Trophoblast cell (in vitro differentiated cells and primary cell): ENCODE data around the gene MSTO1.

Source experiments
- DNase-seq, 2 donors: peaks; one replicate each; pipeline ENCODE4 v3.0.0-alpha.2; 2016
- H2AFZ ChIP-seq: 2 replicates; pipeline ENCODE4 v1.6.1; 2013; ENCODE audit warnings: low read length, moderate library complexity, mild to moderate bottlenecking; ENCODE audit not compliant: insufficient read depth, poor library complexity
- H2AK5ac ChIP-seq: 2 replicates; pipeline ENCODE4 v1.6.1; 2013; ENCODE audit warnings: mild to moderate bottlenecking, low read length
- H2BK120ac ChIP-seq: 2 replicates; pipeline ENCODE4 v1.6.1; 2013; ENCODE audit warnings: low read length, mild to moderate bottlenecking, moderate library complexity; ENCODE audit not compliant: insufficient read depth, poor library complexity
- H2BK12ac ChIP-seq: 2 replicates; pipeline ENCODE4 v1.6.1; 2013; ENCODE audit warnings: mild to moderate bottlenecking, low read length, moderate library complexity
- H2BK5ac ChIP-seq: 2 replicates; pipeline ENCODE4 v1.6.1; 2013; ENCODE audit warnings: low read length, low read depth, moderate library complexity, mild to moderate bottlenecking; ENCODE audit not compliant: poor library complexity
- H3K14ac ChIP-seq: 2 replicates; pipeline ENCODE4 v1.6.1; 2013; ENCODE audit warnings: mild to moderate bottlenecking, low read length
- H3K18ac ChIP-seq: 2 replicates; pipeline ENCODE4 v1.6.1; 2013; ENCODE audit warnings: mild to moderate bottlenecking, low read length
- H3K23ac ChIP-seq: 2 replicates; pipeline ENCODE4 v1.6.1; 2013; ENCODE audit warnings: low read length
- H3K27ac ChIP-seq: 2 replicates; pipeline ENCODE4 v1.5.1; 2013; ENCODE audit warnings: low read depth, mild to moderate bottlenecking, inconsistent platforms, low read length, moderate library complexity
- H3K27me3 ChIP-seq: 2 replicates; pipeline ENCODE4 v1.6.1; 2013; ENCODE audit warnings: inconsistent platforms, mild to moderate bottlenecking, low read length, moderate library complexity; ENCODE audit not compliant: insufficient read depth
- H3K36me3 ChIP-seq, 2 experiments: 1 replicate in 1 of 2; 2 replicates in 1 of 2; pipeline ENCODE4 v1.6.1; 2013; ENCODE audit warnings: low read length in 2 of 2, mild to moderate bottlenecking in 2 of 2, moderate library complexity in 1 of 2; ENCODE audit not compliant: insufficient read depth in 2 of 2, control insufficient read depth in 1 of 2
- H3K4ac ChIP-seq: 2 replicates; pipeline ENCODE4 v1.6.1; 2013; ENCODE audit warnings: low read depth, mild to moderate bottlenecking, low read length, moderate library complexity
- H3K4me1 ChIP-seq, 2 experiments: 1 replicate in 1 of 2; 2 replicates in 1 of 2; pipeline ENCODE4 v1.6.1; 2013; ENCODE audit warnings: low read length in 2 of 2, mild to moderate bottlenecking in 2 of 2, moderate library complexity in 1 of 2; ENCODE audit not compliant: insufficient read depth in 2 of 2, control insufficient read depth in 1 of 2
- H3K4me2 ChIP-seq: 2 replicates; pipeline ENCODE4 v1.6.1; 2013; ENCODE audit warnings: inconsistent platforms, mild to moderate bottlenecking, low read length, moderate library complexity
- H3K4me3 ChIP-seq: 2 replicates; pipeline ENCODE4 v1.5.1; 2013; ENCODE audit warnings: mild to moderate bottlenecking, low read depth, low read length, inconsistent platforms
- H3K79me1 ChIP-seq: one replicate; pipeline ENCODE4 v1.6.1; 2013; ENCODE audit warnings: low read length
- H3K79me2 ChIP-seq: 2 replicates; pipeline ENCODE4 v1.6.1; 2013; ENCODE audit warnings: low read length, mild to moderate bottlenecking; ENCODE audit not compliant: control insufficient read depth, insufficient read depth, poor library complexity
- H3K9ac ChIP-seq: 2 replicates; pipeline ENCODE4 v1.6.1; 2013; ENCODE audit warnings: mild to moderate bottlenecking, low read length
- H3K9me3 ChIP-seq: 2 replicates; pipeline ENCODE4 v1.6.1; 2013; ENCODE audit warnings: low read depth, mild to moderate bottlenecking, control low read depth, inconsistent platforms, low read length; ENCODE audit not compliant: insufficient read depth
- H4K12ac ChIP-seq: 2 replicates; pipeline ENCODE4 v1.6.1; 2013; ENCODE audit warnings: low read depth, mild to moderate bottlenecking, low read length, moderate library complexity
- H4K8ac ChIP-seq: 2 replicates; pipeline ENCODE4 v1.6.1; 2013; ENCODE audit warnings: low read depth, mild to moderate bottlenecking, low read length, moderate library complexity
- H4K91ac ChIP-seq: one replicate; pipeline ENCODE4 v1.6.1; 2013; ENCODE audit warnings: low read depth, mild to moderate bottlenecking, low read length, moderate library complexity
- WGBS: extraction: QIAGEN DNeasy Blood & Tissue Kit; methylation state at CpG from one replicate; pipeline ENCODE4 v1.1.7; 2013; ENCODE audit warnings: missing lambda C conversion rate; ENCODE audit not compliant: insufficient read length, insufficient coverage; ENCODE audit errors: extremely low coverage; 5-methylcytosine and 5-hydroxymethylcytosine counted together

MSTO1 gene

GRCh38 chr1:155645034-155645598 is 35.1 kb downstream of the MSTO1 start:
- no CpG with 5 or more reads among the region's 4 CpGs for WGBS
- Histone ChIP-seq H2BK120ac (no peak overlapping the region), H2BK5ac (no peak overlapping the region)

DNA sequence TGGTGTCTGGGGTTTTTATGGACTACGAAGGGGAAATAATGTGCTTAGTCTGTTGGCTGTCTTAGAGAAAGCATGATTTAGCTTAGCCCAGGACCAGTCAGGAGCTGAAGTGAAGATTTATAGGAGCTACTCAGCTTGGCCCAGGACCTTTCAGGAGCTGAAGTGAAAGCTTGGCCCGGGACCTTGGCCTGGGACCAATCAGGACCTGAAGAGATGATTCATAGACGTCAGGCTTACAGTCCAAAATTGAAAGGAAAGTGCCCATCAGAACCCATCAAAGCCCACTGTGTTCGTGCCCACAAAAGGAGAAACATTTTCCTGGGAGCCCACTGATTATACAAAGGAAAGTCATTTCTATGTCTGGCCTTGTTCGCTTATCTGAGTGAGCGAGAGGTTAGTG is 35.6 kb downstream of the MSTO1 start:
- peaks cover 6% of the 10 kb centered on the region for H3K9me3 ChIP-seq
- no peak overlapping the region for H3K27ac ChIP-seq
- no peak overlapping the region for H4K8ac ChIP-seq
- no peak overlapping the region for H3K18ac ChIP-seq
- H2BK5ac ChIP-seq, result no peak overlapping the region
- H3K36me3 ChIP-seq, result no peaks in the 10 kb centered on the region
- no peaks in the 10 kb centered on the region for H3K79me1 ChIP-seq
- no peaks in the 10 kb centered on the region for H3K79me2 ChIP-seq
- H2AK5ac ChIP-seq, result no peak overlapping the region
- H3K27me3 ChIP-seq, result no peaks in the 10 kb centered on the region
- no peak overlapping the region for H4K12ac ChIP-seq
- H4K91ac ChIP-seq, result no peak overlapping the region
- H2BK12ac ChIP-seq, result no peak overlapping the region
- H2AFZ ChIP-seq, result no peak overlapping the region
- peaks cover 0 to 2% of the 10 kb centered on the region in 2 experiments for H3K4me1 ChIP-seq
- no peak overlapping the region for H3K23ac ChIP-seq
- H2BK120ac ChIP-seq, result no peak overlapping the region
- no peak overlapping the region for H3K14ac ChIP-seq
- H3K4ac ChIP-seq, result no peak overlapping the region
- H3K9ac ChIP-seq, result no peak overlapping the region
- no CpG with 5 or more reads among the region's 6 CpGs for WGBS
- H3K4me2 ChIP-seq, result no peak overlapping the region
- no peak overlapping the region for H3K4me3 ChIP-seq
- DNase-seq, result no peak

More at GRCh38 chr1:155645034-155645598, 35.1 kb downstream of the MSTO1 start:
- H3K9ac ChIP-seq, result no peak overlapping the region
- H4K12ac ChIP-seq, result no peak overlapping the region
- H3K4me2 ChIP-seq, result no peak overlapping the region
- no peak overlapping the region for H3K27ac ChIP-seq
- no peak overlapping the region for H2AFZ ChIP-seq
- H3K23ac ChIP-seq, result no peak overlapping the region
- no peak overlapping the region for H4K91ac ChIP-seq
- H3K36me3 ChIP-seq, result no peaks in the 10 kb centered on the region
- no peak overlapping the region for H3K18ac ChIP-seq
- no peak overlapping the region for H2BK12ac ChIP-seq
- H2AK5ac ChIP-seq, result no peak overlapping the region
- H3K79me1 ChIP-seq, result no peaks in the 10 kb centered on the region
- H3K9me3 ChIP-seq, result peaks cover 5% of the 10 kb centered on the region
- H3K27me3 ChIP-seq, result no peaks in the 10 kb centered on the region
- H4K8ac ChIP-seq, result no peak overlapping the region
- no peak overlapping the region for H3K4ac ChIP-seq
- no peak for DNase-seq
- peaks cover 0 to 2% of the 10 kb centered on the region in 2 experiments for H3K4me1 ChIP-seq
- H3K79me2 ChIP-seq, result no peaks in the 10 kb centered on the region
- H3K4me3 ChIP-seq, result no peak overlapping the region
- H3K14ac ChIP-seq, result no peak overlapping the region

DNA sequence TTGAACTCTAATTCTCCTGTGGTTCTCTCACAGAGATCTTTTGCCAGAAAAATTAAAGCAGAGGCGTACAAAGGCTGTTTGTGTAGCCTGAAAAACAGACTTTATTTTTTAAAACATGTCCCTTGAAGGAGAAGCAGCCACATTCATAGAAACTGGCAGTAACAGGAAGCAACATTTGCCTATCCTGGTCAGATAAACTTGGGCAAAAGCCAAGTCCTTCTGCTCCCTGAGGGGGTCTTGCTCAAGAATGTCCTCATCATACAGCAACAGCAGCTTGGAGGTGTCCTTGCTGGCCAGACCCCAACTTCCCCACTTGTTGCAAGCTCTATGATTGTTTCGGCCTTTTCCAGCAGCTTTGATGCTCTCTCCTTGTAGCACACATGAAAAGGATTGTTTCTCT is 36.3 kb downstream of the MSTO1 start:
- Histone ChIP-seq H2AK5ac (no peak overlapping the region), H3K4ac (no peak overlapping the region), H3K27ac (no peak overlapping the region), H2BK5ac (no peak overlapping the region), H4K8ac (no peak overlapping the region), H3K79me2 (no peaks in the 10 kb centered on the region), H3K27me3 (no peaks in the 10 kb centered on the region), H3K9me3 (peaks cover 6% of the 10 kb centered on the region), H3K9ac (no peak overlapping the region), H3K79me1 (no peaks in the 10 kb centered on the region), H4K12ac (no peak overlapping the region), H4K91ac (no peak overlapping the region), H3K4me2 (no peak overlapping the region), H2AFZ (no peak overlapping the region), H3K18ac (no peak overlapping the region), H3K14ac (no peak overlapping the region), H3K4me3 (no peak overlapping the region), H3K36me3 (no peaks in the 10 kb centered on the region), H2BK120ac (no peak overlapping the region), H3K23ac (no peak overlapping the region), H3K4me1 (peaks cover 0 to 2% of the 10 kb centered on the region in 2 experiments), H2BK12ac (no peak overlapping the region)
- no peak for DNase-seq
- WGBS, result no CpG with 5 or more reads among the region's 2 CpGs

- H2AK5ac ChIP-seq, result no peak overlapping the region
- no peak overlapping the region for H4K8ac ChIP-seq
- no peak overlapping the region for H3K4me3 ChIP-seq
- H2BK120ac ChIP-seq, result peak overlapping the region; percentile 6
- WGBS, result no CpG with 5 or more reads among the region's 11 CpGs
- H4K12ac ChIP-seq, result no peak overlapping the region
- no peak overlapping the region for H3K23ac ChIP-seq
- peak; percentile 84 to 97 for DNase-seq
- no peaks in the 10 kb centered on the region for H3K79me2 ChIP-seq
- H3K79me1 ChIP-seq, result peaks cover 2% of the 10 kb centered on the region
- H3K27me3 ChIP-seq, result no peaks in the 10 kb centered on the region
- H3K4me2 ChIP-seq, result no peak overlapping the region
- H3K4ac ChIP-seq, result no peak overlapping the region
- peaks cover 2% of the 10 kb centered on the region in 2 experiments for H3K4me1 ChIP-seq
- no peak overlapping the region for H3K9ac ChIP-seq
- no peaks in the 10 kb centered on the region for H3K36me3 ChIP-seq
- no peak overlapping the region for H4K91ac ChIP-seq
- H3K27ac ChIP-seq, result peak overlapping the region; percentile 29
- no peak overlapping the region for H2BK5ac ChIP-seq
- H3K18ac ChIP-seq, result no peak overlapping the region
- peaks cover 1% of the 10 kb centered on the region for H3K9me3 ChIP-seq
- no peak overlapping the region for H2BK12ac ChIP-seq
- H2AFZ ChIP-seq, result no peak overlapping the region
- H3K14ac ChIP-seq, result no peak overlapping the region
Observed at GRCh38 chr1:155648207-155649147, 38.5 kb downstream of the MSTO1 start.
